MCF 10A (cell line): ENCODE data around the gene ZNF765. TPM values are rescaled to one million over a fixed set of nuclear protein-coding genes. Genes with fewer than 3 reads are reported as not detected.

ENCODE experiments used
- BruUV-seq: library from RNA; stranded (reverse); fragments of 400-500 nt; replicated peaks from 2 replicates; lab custom pipeline; 2021; lab: Mats Ljungman, UMichigan
- CTCF ChIA-PET: fragments of 300-600 bp; sonication (Branson Sonifier 250); formaldehyde crosslinking; extraction: SDS; loops from one replicate; lab custom pipeline; 2021; ENCODE audit warnings: antibody characterized with exemption, inconsistent platforms; lab: Yijun Ruan, JAX
- POLR2A ChIA-PET: fragments of 300-600, 350-650 bp; sonication (Branson Sonifier 250); formaldehyde crosslinking; extraction: SDS; loops from one replicate; lab custom pipeline; 2020; ENCODE audit warnings: antibody characterized with exemption, inconsistent platforms; lab: Yijun Ruan, JAX
- DNase-seq: peaks from one replicate; pipeline ENCODE4 v3.0.0-alpha.2; 2018; ENCODE audit not compliant: unreplicated experiment
- H3K27ac Mint-ChIP-seq: one replicate; pipeline ENCODE4 v1.8.0; 2022; ENCODE audit warnings: mild to moderate bottlenecking, low read depth, mixed read lengths; ENCODE audit not compliant: unreplicated experiment
- H3K27me3 Mint-ChIP-seq: one replicate; pipeline ENCODE4 v1.8.0; 2022; ENCODE audit warnings: mixed read lengths; ENCODE audit not compliant: insufficient read depth, unreplicated experiment
- H3K36me3 Mint-ChIP-seq: one replicate; pipeline ENCODE4 v1.8.0; 2022; ENCODE audit warnings: mild to moderate bottlenecking, moderate library complexity, mixed read lengths; ENCODE audit not compliant: insufficient read depth, unreplicated experiment
- H3K4me1 Mint-ChIP-seq: one replicate; pipeline ENCODE4 v1.8.0; 2022; ENCODE audit warnings: mixed read lengths; ENCODE audit not compliant: insufficient read depth, unreplicated experiment
- H3K4me3 Mint-ChIP-seq: one replicate; pipeline ENCODE4 v1.8.0; 2022; ENCODE audit warnings: mild to moderate bottlenecking, moderate library complexity, mixed read lengths; ENCODE audit not compliant: unreplicated experiment
- H3K9me3 Mint-ChIP-seq: one replicate; pipeline ENCODE4 v1.8.0; 2022; ENCODE audit warnings: mixed read lengths; ENCODE audit not compliant: unreplicated experiment
- intact Hi-C: fragments of 100-400 bp; cut with micrococcal nuclease; formaldehyde crosslinking; loops from 2 replicates; pipeline ENCODE4 v1.14.1; 2022
- total RNA-seq: library from RNA; stranded (reverse); gene quantifications from 2 replicates; pipeline ENCODE4 v1.2.3, GENCODE V29; 2022
- TF ChIP-seq, protein P1 (sequence below): fragments of 200-600 bp; IDR thresholded peaks from one replicate; pipeline ENCODE4 v1.8.0; 2022; ENCODE audit warnings: antibody characterized with exemption, mild to moderate bottlenecking; ENCODE audit not compliant: unreplicated experiment

Gene ZNF765
- total RNA-seq, 1 experiment from 2014 or later: 5.0 TPM

GRCh38 chr19:53374743-53375142 lies 20.2 kb upstream of the ZNF765 start:
- no peak for DNase-seq
- Mint-ChIP-seq H3K4me3 (no peak overlapping the region), H3K9me3 (peaks cover 30% of the 10 kb centered on the region), H3K4me1 (no peaks in the 10 kb centered on the region), H3K36me3 (peaks cover 66% of the 10 kb centered on the region), H3K27me3 (no peaks in the 10 kb centered on the region), H3K27ac (no peak overlapping the region)
- no TSS peak for BruUV-seq
- TF ChIP-seq, protein P1, sequence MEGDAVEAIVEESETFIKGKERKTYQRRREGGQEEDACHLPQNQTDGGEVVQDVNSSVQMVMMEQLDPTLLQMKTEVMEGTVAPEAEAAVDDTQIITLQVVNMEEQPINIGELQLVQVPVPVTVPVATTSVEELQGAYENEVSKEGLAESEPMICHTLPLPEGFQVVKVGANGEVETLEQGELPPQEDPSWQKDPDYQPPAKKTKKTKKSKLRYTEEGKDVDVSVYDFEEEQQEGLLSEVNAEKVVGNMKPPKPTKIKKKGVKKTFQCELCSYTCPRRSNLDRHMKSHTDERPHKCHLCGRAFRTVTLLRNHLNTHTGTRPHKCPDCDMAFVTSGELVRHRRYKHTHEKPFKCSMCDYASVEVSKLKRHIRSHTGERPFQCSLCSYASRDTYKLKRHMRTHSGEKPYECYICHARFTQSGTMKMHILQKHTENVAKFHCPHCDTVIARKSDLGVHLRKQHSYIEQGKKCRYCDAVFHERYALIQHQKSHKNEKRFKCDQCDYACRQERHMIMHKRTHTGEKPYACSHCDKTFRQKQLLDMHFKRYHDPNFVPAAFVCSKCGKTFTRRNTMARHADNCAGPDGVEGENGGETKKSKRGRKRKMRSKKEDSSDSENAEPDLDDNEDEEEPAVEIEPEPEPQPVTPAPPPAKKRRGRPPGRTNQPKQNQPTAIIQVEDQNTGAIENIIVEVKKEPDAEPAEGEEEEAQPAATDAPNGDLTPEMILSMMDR: no peak
- ChIA-PET CTCF (no interaction called here), POLR2A (no interaction called here)
- intact Hi-C loops: no loop called here

- DNase-seq: no peak
- no peaks in the 10 kb centered on the region for H3K27me3 Mint-ChIP-seq
- H3K4me1 Mint-ChIP-seq: no peaks in the 10 kb centered on the region
- H3K9me3 Mint-ChIP-seq: peaks cover 32% of the 10 kb centered on the region
- ChIA-PET CTCF (interaction anchor here (0.6 kb wide), 1 partner anchor 130 kb away, joined by 3 read pairs; no protein-coding TSS in a partner anchor), POLR2A (interaction anchor here (1.2 kb wide), 1 partner anchor 48 kb away, joined by 3 read pairs; the partner anchor contains the start of gene ZNF845)
- peaks cover 50% of the 10 kb centered on the region for H3K36me3 Mint-ChIP-seq
- no TSS peak for BruUV-seq
- intact Hi-C loops: no loop called here
- H3K4me3 Mint-ChIP-seq: no peak overlapping the region
- H3K27ac Mint-ChIP-seq: no peak overlapping the region
- TF ChIP-seq, protein P1: no peak
Observed at GRCh38 chr19:53381376-53381775, 13.6 kb upstream of the ZNF765 start.

GRCh38 chr19:53388168-53388567 lies 6.8 kb upstream of the ZNF765 start:
- H3K4me3 Mint-ChIP-seq: no peak overlapping the region
- BruUV-seq: no TSS peak
- TF ChIP-seq, protein P1: no peak
- CTCF ChIA-PET: interaction anchor here (0.6 to 1.1 kb wide), 3 partner anchors 8 to 207 kb away, joined by 3 to 4 read pairs (median 3); no protein-coding TSS in a partner anchor
- POLR2A ChIA-PET: interaction anchor here (0.9 kb wide), 1 partner anchor 16 kb away, joined by 3 read pairs; no protein-coding TSS in a partner anchor
- H3K36me3 Mint-ChIP-seq: peaks cover 11% of the 10 kb centered on the region
- intact Hi-C loops: no loop called here
- no peaks in the 10 kb centered on the region for H3K27me3 Mint-ChIP-seq
- no peak overlapping the region for H3K27ac Mint-ChIP-seq
- H3K4me1 Mint-ChIP-seq: no peaks in the 10 kb centered on the region
- peaks cover 23% of the 10 kb centered on the region for H3K9me3 Mint-ChIP-seq
- DNase-seq: no peak

GRCh38 chr19:53388904-53389303 lies 6.0 kb upstream of the ZNF765 start:
- TF ChIP-seq, protein P1: no peak
- POLR2A ChIA-PET: no interaction called here
- BruUV-seq: no TSS peak
- no peak for DNase-seq
- H3K36me3 Mint-ChIP-seq: peaks cover 11% of the 10 kb centered on the region
- H3K27me3 Mint-ChIP-seq: no peaks in the 10 kb centered on the region
- H3K4me1 Mint-ChIP-seq: no peaks in the 10 kb centered on the region
- CTCF ChIA-PET: interaction anchor here (0.6 to 1.1 kb wide), 2 partner anchors 9 to 877 kb away, joined by 4 read pairs; no protein-coding TSS in a partner anchor
- intact Hi-C loops: no loop called here
- peaks cover 24% of the 10 kb centered on the region for H3K9me3 Mint-ChIP-seq
- no peak overlapping the region for H3K4me3 Mint-ChIP-seq
- H3K27ac Mint-ChIP-seq: no peak overlapping the region
